Ovary (tissue), 9 donors: ENCODE measurements around the gene DMXL2. TPM values are rescaled to one million over a fixed set of nuclear protein-coding genes. Genes with fewer than 3 reads are reported as not detected.
"Not testable (repeated sequence)": the region's sequence is repeated elsewhere in the genome, so short reads cannot be mapped to it uniquely, and the experiment has no call there.

Experiments
- DNase-seq, 5 donors: peaks; one replicate each; pipeline ENCODE4 v3.0.0-alpha.2; 2019 to 2020
- H3K27ac ChIP-seq, 2 donors: fragments of 200-600 bp; one replicate each; pipeline versions ENCODE4 v1.5.1 to v1.8.0; 2019 to 2022
- H3K27me3 ChIP-seq: fragments of 200-600 bp; one replicate; pipeline ENCODE4 v1.8.0; 2022
- H3K36me3 ChIP-seq: fragments of 200-600 bp; sonication (generic); one replicate; pipeline ENCODE4 v1.5.1; 2019
- H3K4me1 ChIP-seq: one replicate; pipeline ENCODE4 v1.8.1; 2013; ENCODE audit warnings: mild to moderate bottlenecking, moderate library complexity; ENCODE audit not compliant: insufficient read depth
- H3K4me3 ChIP-seq: fragments of 200-600 bp; sonication (generic); one replicate; pipeline ENCODE4 v1.5.1; 2017
- H3K9me3 ChIP-seq, 2 donors: fragments of 200-600 bp in 1 of 2; sonication (generic) in 1 of 2; one replicate each; pipeline versions ENCODE4 v1.5.1 to v1.8.1; 2013 to 2019; ENCODE audit warnings: mild to moderate bottlenecking in 1 of 2, moderate library complexity in 1 of 2
- EP300 ChIP-seq: sonication (generic); formaldehyde crosslinking; IDR thresholded peaks from one replicate; pipeline ENCODE4 v1.6.1; 2017; ENCODE audit warnings: antibody characterized with exemption
- POLR2A ChIP-seq: fragments of 450-650 bp; IDR thresholded peaks from one replicate; pipeline ENCODE4 v1.6.1; 2017; ENCODE audit warnings: antibody characterized with exemption, mild to moderate bottlenecking, moderate library complexity
- WGBS, 3 donors: extraction: QIAGEN DNeasy Blood & Tissue Kit in 1 of 3; methylation state at CpG; one replicate each; pipeline versions ENCODE4 v1.1.5 to v1.1.7; 2013 to 2017; 5-methylcytosine and 5-hydroxymethylcytosine counted together
- intact Hi-C, 4 donors: fragments of 100-400 bp; cut with DNase I; formaldehyde crosslinking; loops; one replicate each; pipeline versions ENCODE4 v1.11.0 to v1.15.1; 2022 to 2023
- polyA plus RNA-seq, 2 donors: library from polyadenylated mRNA; stranded (reverse); fragments of 200-250 nt in 1 of 2; fragments of 350-450 nt in 1 of 2; fragmentation: Illumina TruSeq in 1 of 2; extraction: RNeasy Lipid Tissue Mini Kit (QIAGEN cat#74804) in 1 of 2; gene quantifications; one replicate each; pipeline ENCODE4 v1.2.3, GENCODE V29; 2013 to 2014
- total RNA-seq, 7 donors: library from RNA; depleted of rRNA in 2 of 7; stranded (reverse); fragments of >200 nt in 2 of 7; fragmentation: NEBNext Ultra II Directional in 3 of 7; extraction: Animal tissue kit (Norgen Biotek cat#: 25700) in 3 of 7; gene quantifications; one replicate each; pipeline versions ENCODE4 v1.1.0 to v1.2.4, GENCODE V29; 2016 to 2023
- TF ChIP-seq, protein P1 (sequence below), 3 donors: fragments of 450-650 bp in 2 of 3; fragments of 200-600 bp in 1 of 3; IDR thresholded peaks; one replicate each; pipeline versions ENCODE4 v1.5.1 to v1.8.0; 2016 to 2022; ENCODE audit warnings: antibody characterized with exemption in 3 of 3, mild to moderate bottlenecking in 1 of 3
- donor health status: DM: no; HTN: no; CAD: no; lungs with moderate emphysema.
- donor health status: DM: no; HTN: no; CAD: no.
- donor health status: Bipolar disorder and iron deficiency.
- donor health status: DM: yes; HTN: yes; CAD: no.
- donor health status: DM: no; HTN: no; CAD: no.
- donor health status: DM: yes; HTN: yes; CAD: no.

DMXL2 gene
- total and polyA plus RNA-seq, 9 donors = 9.1 to 28.5 (median 16.1) TPM

DNA sequence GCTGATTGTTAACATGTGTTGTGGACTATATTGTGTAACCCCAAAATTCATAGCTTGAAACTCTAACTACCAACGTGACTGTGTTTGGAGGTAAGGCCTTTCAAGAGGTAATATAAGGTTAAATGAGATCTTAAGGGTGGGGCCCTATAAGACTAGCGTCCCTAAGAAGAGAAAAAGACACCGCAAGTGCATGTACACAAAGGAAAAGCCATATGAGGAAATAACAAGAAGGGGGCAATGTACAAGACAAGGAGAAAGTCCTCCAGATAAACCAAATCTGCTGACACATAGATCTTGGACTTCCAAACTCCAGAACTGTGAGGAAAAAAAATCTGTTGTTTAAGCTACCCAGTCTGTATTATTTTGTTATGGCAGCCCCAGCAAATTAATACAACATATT, 8.6 kb downstream of the DMXL2 start:
- TF ChIP-seq, protein P1, sequence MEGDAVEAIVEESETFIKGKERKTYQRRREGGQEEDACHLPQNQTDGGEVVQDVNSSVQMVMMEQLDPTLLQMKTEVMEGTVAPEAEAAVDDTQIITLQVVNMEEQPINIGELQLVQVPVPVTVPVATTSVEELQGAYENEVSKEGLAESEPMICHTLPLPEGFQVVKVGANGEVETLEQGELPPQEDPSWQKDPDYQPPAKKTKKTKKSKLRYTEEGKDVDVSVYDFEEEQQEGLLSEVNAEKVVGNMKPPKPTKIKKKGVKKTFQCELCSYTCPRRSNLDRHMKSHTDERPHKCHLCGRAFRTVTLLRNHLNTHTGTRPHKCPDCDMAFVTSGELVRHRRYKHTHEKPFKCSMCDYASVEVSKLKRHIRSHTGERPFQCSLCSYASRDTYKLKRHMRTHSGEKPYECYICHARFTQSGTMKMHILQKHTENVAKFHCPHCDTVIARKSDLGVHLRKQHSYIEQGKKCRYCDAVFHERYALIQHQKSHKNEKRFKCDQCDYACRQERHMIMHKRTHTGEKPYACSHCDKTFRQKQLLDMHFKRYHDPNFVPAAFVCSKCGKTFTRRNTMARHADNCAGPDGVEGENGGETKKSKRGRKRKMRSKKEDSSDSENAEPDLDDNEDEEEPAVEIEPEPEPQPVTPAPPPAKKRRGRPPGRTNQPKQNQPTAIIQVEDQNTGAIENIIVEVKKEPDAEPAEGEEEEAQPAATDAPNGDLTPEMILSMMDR (IDR thresholded peaks at IDR 0.05) = no peak
- TF ChIP-seq EP300 (no peak), POLR2A (no peak)
- Histone ChIP-seq H3K27ac (no peak overlapping the region), H3K36me3 (no peaks in the 10 kb centered on the region), H3K9me3 (no peaks in the 10 kb centered on the region), H3K4me3 (no peak overlapping the region), H3K27me3 (no peaks in the 10 kb centered on the region), H3K4me1 (no peaks in the 10 kb centered on the region)
- DNase-seq = no peak
- intact Hi-C loops = no loop called here
- WGBS, 3 donors = 78 to 92% (median 91%) methylated on average over 3 of the region's 3 CpGs

DNA sequence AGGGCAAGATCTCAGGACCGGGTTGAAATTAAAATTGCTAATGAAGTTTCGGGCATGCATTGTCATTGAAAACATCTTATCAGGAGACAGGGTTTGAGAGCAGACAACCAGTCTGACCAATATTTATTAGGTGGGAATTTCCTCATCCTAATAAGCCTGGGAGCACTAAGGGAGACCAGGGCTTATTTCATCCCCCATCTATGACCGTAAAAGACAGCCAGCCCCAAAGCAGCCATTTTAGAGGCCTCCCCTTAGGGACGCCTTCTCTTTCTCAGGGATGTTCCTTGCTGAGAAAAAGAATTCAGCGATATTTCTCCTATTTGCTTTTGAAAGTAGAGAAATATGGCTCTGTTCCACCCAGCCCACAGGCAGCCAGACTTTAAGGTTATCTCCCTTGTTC, 9.9 kb downstream of the DMXL2 start:
- H3K4me3 ChIP-seq, intact Hi-C loops, H3K9me3 ChIP-seq, H3K27ac ChIP-seq, DNase-seq, H3K27me3 ChIP-seq, H3K4me1 ChIP-seq, H3K36me3 ChIP-seq: not testable (repeated sequence)
- WGBS, 3 donors = 96 to 97% (median 96%) methylated on average over 5 of the region's 5 CpGs

DNA sequence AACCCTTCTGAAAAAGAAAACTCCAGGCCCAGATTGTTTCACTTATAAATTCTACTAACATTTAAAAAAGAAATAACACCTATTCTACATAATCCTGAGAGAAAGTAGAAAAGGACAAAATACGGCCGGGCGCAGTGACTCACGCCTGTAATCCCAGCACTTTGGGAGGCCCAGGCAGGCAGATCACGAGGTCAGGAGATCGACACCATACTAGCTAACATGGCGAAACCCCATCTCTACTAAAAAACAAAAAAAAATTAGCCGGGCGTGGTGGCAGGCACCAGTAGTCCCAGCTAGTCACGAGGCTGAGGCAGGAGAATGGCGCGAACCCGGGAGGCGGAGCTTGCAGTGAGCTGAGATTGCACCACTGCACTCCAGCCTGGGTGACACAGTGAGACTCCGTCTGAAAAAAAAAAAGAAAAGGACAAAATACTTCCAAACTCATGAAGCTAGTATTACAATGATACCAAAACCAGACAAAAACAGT, 19.1 kb downstream of the DMXL2 start:
- H3K36me3 ChIP-seq, H3K4me1 ChIP-seq, H3K9me3 ChIP-seq, H3K27ac ChIP-seq, H3K27me3 ChIP-seq, intact Hi-C loops, H3K4me3 ChIP-seq, DNase-seq: not testable (repeated sequence)
- WGBS, 3 donors = 97% methylated on average over 15 of the region's 15 CpGs

DNA sequence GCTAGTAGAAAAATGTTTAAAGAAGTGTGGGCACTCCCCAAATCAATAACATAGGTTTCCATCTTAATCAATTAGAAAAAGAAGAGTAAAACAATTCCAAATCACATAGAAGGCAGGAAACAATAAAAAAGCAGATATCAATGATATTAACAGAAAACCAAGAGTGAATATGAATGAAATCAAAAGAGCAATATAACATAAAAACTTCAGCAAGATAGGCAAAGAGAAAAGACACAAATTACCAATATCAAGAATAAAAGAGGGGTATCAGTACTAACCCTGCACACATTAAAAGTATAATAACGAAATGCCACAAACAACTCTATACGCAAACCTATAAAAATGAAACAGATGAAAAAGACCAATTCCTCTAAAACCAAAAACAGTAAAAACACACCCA, 19.6 kb downstream of the DMXL2 start:
- WGBS, 3 donors = 75 to 99% (median 98%) methylated on average over 2 of the region's 2 CpGs
- H3K9me3 ChIP-seq = no peaks in the 10 kb centered on the region
- H3K4me3 ChIP-seq = no peak overlapping the region
- no peaks in the 10 kb centered on the region for H3K27me3 ChIP-seq
- H3K4me1 ChIP-seq = no peaks in the 10 kb centered on the region
- H3K36me3 ChIP-seq = no peaks in the 10 kb centered on the region
- no peak overlapping the region for H3K27ac ChIP-seq
- no peak for DNase-seq
- intact Hi-C loops = no loop called here
- TF ChIP-seq EP300 (no peak), POLR2A (no peak)
- TF ChIP-seq, protein P1 (IDR thresholded peaks at IDR 0.05) = no peak

DNA sequence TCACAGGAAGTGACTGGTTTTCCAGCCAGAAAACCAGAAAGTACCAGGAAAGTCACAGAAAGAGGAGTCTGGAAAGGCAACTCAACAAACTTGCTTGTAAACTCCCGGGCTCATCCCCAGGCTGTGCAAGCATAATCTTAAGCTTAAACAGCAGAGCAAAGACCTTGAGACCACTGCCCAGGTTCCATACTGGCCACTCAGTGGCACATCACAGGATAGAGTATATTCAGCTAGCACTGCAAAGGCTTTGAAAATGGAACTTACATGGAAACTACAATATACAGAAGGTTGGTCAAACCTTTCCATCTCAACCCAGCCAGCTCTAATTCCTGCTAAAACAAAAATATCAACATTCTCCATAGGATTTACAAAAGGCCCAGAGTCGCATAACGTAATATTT, 20.1 kb downstream of the DMXL2 start:
- WGBS, 3 donors = 64 to 99% (median 80%) methylated on average over 3 of the region's 3 CpGs
- Histone ChIP-seq H3K9me3 (no peaks in the 10 kb centered on the region), H3K4me1 (no peaks in the 10 kb centered on the region), H3K4me3 (no peak overlapping the region), H3K27me3 (no peaks in the 10 kb centered on the region), H3K27ac (no peak overlapping the region), H3K36me3 (no peaks in the 10 kb centered on the region)
- TF ChIP-seq, protein P1 (IDR thresholded peaks at IDR 0.05) = no peak
- no peak for TF ChIP-seq EP300
- no peak for TF ChIP-seq POLR2A
- intact Hi-C loops = no loop called here
- no peak for DNase-seq

DNA sequence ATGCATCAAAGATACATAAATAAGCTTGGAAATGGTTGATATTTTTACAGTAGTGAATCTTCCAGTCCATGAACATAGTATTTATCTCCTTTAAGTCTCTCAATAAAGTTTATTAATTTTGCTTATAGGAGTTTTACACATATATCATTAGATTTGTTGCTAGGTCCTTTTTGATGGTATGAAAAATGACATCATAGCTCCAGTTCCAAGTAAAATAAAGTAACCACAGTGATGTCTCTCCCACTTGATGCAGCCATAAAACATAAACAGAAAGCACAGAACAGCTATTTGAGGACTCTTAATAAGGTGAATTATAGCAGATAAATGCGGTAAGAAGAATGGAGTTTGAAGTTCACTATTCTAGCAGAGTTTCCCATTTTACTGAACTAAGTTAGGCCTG, 20.8 kb downstream of the DMXL2 start:
- WGBS, 3 donors = 90 to 100% (median 95%) methylated on average over 1 of the region's 1 CpG
- DNase-seq = no peak
- intact Hi-C loops = no loop called here

More for the DNA sequence above, 20.8 kb downstream of the DMXL2 start:
- no peaks in the 10 kb centered on the region for H3K36me3 ChIP-seq
- no peaks in the 10 kb centered on the region for H3K27me3 ChIP-seq
- no peak overlapping the region for H3K4me3 ChIP-seq
- no peak overlapping the region for H3K27ac ChIP-seq
- no peaks in the 10 kb centered on the region for H3K4me1 ChIP-seq
- no peaks in the 10 kb centered on the region for H3K9me3 ChIP-seq
- TF ChIP-seq, protein P1 (IDR thresholded peaks at IDR 0.05) = no peak
- TF ChIP-seq POLR2A (no peak), EP300 (no peak)
